Psoas muscle (tissue), 8 donors: ENCODE data around the gene PDXDC1. TPM values are rescaled to one million over a fixed set of nuclear protein-coding genes. Genes with fewer than 3 reads are reported as not detected.

ENCODE experiments used
- ATAC-seq, 4 donors: fragments of 200-7000 bp; cut with Tn5 transposase; one replicate each; pipeline ENCODE4 v1.9.1; 2020; ENCODE audit warnings: moderate library complexity in 3 of 4, mild to moderate bottlenecking in 2 of 4
- DNase-seq, 2 donors: peaks; one replicate each; pipeline ENCODE4 v3.0.0-alpha.2; 2020
- H3K27ac ChIP-seq: fragments of 200-600 bp; one replicate; pipeline ENCODE4 v1.8.0; 2022
- H3K27me3 ChIP-seq, 3 donors: fragments of 200-600 bp in 1 of 3; one replicate each; pipeline versions ENCODE4 v1.6.1 to v1.8.0; 2013 to 2022; ENCODE audit warnings: low read length in 2 of 3, mild to moderate bottlenecking in 2 of 3, moderate library complexity in 1 of 3; ENCODE audit not compliant: insufficient read depth in 3 of 3
- H3K36me3 ChIP-seq, 2 donors: fragments of 200-600 bp in 1 of 2; one replicate each; pipeline versions ENCODE4 v1.6.1 to v1.8.0; 2013 to 2022; ENCODE audit warnings: low read depth in 1 of 2, mild to moderate bottlenecking in 1 of 2, moderate library complexity in 1 of 2; ENCODE audit not compliant: insufficient read depth in 1 of 2
- H3K4me1 ChIP-seq: fragments of 200-600 bp; one replicate; pipeline ENCODE4 v1.8.0; 2022
- H3K4me3 ChIP-seq: fragments of 200-600 bp; one replicate; pipeline ENCODE4 v1.8.0; 2022; ENCODE audit warnings: mild to moderate bottlenecking
- H3K9me3 ChIP-seq: fragments of 200-600 bp; one replicate; pipeline ENCODE4 v1.8.0; 2022
- CTCF ChIP-seq: fragments of 200-600 bp; IDR thresholded peaks from one replicate; pipeline ENCODE4 v1.8.0; 2022; ENCODE audit warnings: antibody characterized with exemption
- WGBS, 3 donors: extraction: QIAGEN DNeasy Blood & Tissue Kit; methylation state at CpG; one replicate each; pipeline versions ENCODE4 v1.1.6 to v1.1.7; 2013; 5-methylcytosine and 5-hydroxymethylcytosine counted together
- intact Hi-C, 2 donors: fragments of 100-400 bp; cut with DNase I; formaldehyde crosslinking; loops; one replicate each; pipeline versions ENCODE4 v1.11.0 to v1.14.2; 2022
- polyA plus RNA-seq, 3 donors: library from polyadenylated mRNA; stranded (reverse); fragments of 200-250 nt; gene quantifications; one replicate each; pipeline ENCODE4 v1.2.3, GENCODE V29; 2013
- total RNA-seq, 4 donors: library from RNA; stranded (reverse); fragmentation: NEBNext Ultra II Directional in 2 of 4; extraction: Animal tissue kit (Norgen Biotek cat#: 25700) in 2 of 4; gene quantifications; one replicate each; pipeline versions ENCODE4 v1.2.1 to v1.2.4, GENCODE V29; 2021 to 2023
- donor health status: healthy with polysubstance abuse.
- donor health status: DM: no; HTN: no; CAD: no; lungs with moderate emphysema.
- donor health status: Bipolar disorder and iron deficiency.
- donor health status: healthy.
- donor health status: DM: yes; HTN: yes; CAD: no.
- donor health status: DM: no; HTN: no; CAD: no.
- donor health status: DM: no; HTN: no; CAD: no.
- donor health status: DM: yes; HTN: yes; CAD: no.

PDXDC1 gene
- total and polyA plus RNA-seq, 7 donors = 22.1 to 82.5 (median 52.3) TPM

- Histone ChIP-seq H3K36me3 (peaks cover 4 to 84% of the 10 kb centered on the region in 2 donors), H3K9me3 (no peaks in the 10 kb centered on the region), H3K4me3 (no peak overlapping the region), H3K27ac (no peak overlapping the region), H3K27me3 (no peaks in the 10 kb centered on the region), H3K4me1 (no peaks in the 10 kb centered on the region)
- ATAC-seq = no peak
- TF ChIP-seq CTCF = no peak
- intact Hi-C loops = no loop called here
- WGBS, 3 donors = 80 to 87% (median 84%) methylated on average over 13 of the region's 13 CpGs
- DNase-seq = no peak
These were observed 57.9 kb downstream of the PDXDC1 start for GRCh38 chr16:15032547-15033308.

GRCh38 chr16:15033309-15033707, 58.5 kb downstream of the PDXDC1 start:
- Histone ChIP-seq H3K4me1 (no peaks in the 10 kb centered on the region), H3K36me3 (peaks cover 4 to 90% of the 10 kb centered on the region in 2 donors), H3K27ac (no peak overlapping the region), H3K9me3 (no peaks in the 10 kb centered on the region), H3K27me3 (no peaks in the 10 kb centered on the region), H3K4me3 (no peak overlapping the region)
- TF ChIP-seq CTCF = no peak
- intact Hi-C loops = no loop called here
- no peak for DNase-seq
- WGBS, 3 donors = 71 to 80% (median 74%) methylated on average over 14 of the region's 14 CpGs
- peak in 1 of 4 donors; percentile 30 for ATAC-seq

- H3K27me3 ChIP-seq = no peaks in the 10 kb centered on the region
- 63 to 73% (median 67%) methylated on average over 23 of the region's 23 CpGs for WGBS, 3 donors
- peak in 2 of 4 donors; percentile 24 to 44 for ATAC-seq
- H3K27ac ChIP-seq = no peak overlapping the region
- no peaks in the 10 kb centered on the region for H3K4me1 ChIP-seq
- intact Hi-C loops = no loop called here
- H3K36me3 ChIP-seq = peaks cover 4 to 93% of the 10 kb centered on the region in 2 donors
- no peak overlapping the region for H3K4me3 ChIP-seq
- H3K9me3 ChIP-seq = no peaks in the 10 kb centered on the region
- no peak for DNase-seq
- peak; percentile 18 for TF ChIP-seq CTCF
These were observed 59.7 kb downstream of the PDXDC1 start for GRCh38 chr16:15034266-15035162.

GRCh38 chr16:15035163-15035729, 60.4 kb downstream of the PDXDC1 start:
- Histone ChIP-seq H3K4me3 (no peak overlapping the region), H3K27ac (no peak overlapping the region), H3K36me3 (peaks cover 4 to 98% of the 10 kb centered on the region in 2 donors), H3K9me3 (no peaks in the 10 kb centered on the region), H3K27me3 (no peaks in the 10 kb centered on the region), H3K4me1 (no peaks in the 10 kb centered on the region)
- TF ChIP-seq CTCF = no peak
- intact Hi-C loops = no loop called here
- DNase-seq = no peak
- no peak for ATAC-seq
- 73 to 86% (median 78%) methylated on average over 15 of the region's 15 CpGs for WGBS, 3 donors
